ENCODE measurements around the gene SLC37A1.

The SLC37A1 gene

DNA sequence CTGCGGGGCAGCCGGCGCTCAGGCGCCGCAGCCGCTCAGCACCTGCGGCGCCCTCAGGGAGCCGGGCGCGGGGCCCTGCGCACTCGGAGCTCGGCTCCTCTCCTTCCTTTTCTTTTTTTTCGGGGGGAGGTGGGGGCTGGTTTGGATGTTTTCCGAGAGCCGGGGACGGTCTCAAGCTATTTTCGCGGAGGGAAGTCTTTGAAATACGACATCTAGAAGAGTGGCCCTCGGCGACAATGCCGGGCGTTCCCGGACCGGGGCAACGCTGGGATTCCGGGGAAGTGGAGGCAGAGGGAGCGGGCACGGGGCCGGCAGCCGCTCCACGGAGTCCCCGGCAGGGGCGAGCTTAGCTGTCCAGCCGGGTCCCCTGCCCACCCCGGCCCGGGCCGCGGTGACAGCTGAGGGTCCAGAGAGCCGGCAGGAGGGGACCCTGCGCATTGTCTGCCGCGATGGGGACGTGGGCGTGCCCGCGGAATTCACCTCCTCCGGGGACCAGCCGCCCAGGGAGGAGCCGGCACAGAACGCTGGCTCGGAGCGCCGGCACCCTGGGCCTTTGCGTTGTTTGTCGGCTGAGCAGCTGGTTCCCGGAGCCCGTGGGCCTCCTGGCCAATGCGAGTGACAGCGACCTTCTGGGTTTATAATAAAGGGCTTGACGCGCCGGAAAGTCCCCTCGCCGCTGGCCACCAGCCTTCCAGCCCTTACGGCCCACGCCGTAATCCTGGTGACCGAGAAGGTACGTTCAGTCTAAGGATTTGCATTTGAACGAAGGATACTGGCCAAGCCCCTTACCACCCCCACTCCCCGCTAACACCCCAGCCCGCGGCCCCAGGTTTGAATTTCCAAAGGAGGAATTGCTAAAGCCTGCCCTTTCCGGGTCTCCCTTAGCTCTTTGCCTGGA lies 582 bp downstream of the SLC37A1 start (continued):
- TF ChIP-seq, protein P1, sequence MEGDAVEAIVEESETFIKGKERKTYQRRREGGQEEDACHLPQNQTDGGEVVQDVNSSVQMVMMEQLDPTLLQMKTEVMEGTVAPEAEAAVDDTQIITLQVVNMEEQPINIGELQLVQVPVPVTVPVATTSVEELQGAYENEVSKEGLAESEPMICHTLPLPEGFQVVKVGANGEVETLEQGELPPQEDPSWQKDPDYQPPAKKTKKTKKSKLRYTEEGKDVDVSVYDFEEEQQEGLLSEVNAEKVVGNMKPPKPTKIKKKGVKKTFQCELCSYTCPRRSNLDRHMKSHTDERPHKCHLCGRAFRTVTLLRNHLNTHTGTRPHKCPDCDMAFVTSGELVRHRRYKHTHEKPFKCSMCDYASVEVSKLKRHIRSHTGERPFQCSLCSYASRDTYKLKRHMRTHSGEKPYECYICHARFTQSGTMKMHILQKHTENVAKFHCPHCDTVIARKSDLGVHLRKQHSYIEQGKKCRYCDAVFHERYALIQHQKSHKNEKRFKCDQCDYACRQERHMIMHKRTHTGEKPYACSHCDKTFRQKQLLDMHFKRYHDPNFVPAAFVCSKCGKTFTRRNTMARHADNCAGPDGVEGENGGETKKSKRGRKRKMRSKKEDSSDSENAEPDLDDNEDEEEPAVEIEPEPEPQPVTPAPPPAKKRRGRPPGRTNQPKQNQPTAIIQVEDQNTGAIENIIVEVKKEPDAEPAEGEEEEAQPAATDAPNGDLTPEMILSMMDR (tag by site-specific recombination; IDR thresholded peaks at IDR 0.05), result no peak
- peak; percentile 95 for TF ChIP-seq ZNF223 (tag by site-specific recombination; IDR thresholded peaks at IDR 0.05)
- peak; percentile 36; the same call in 1 of the 2 replicates for TF ChIP-seq ZFP37 (tag by site-specific recombination; IDR thresholded peaks at IDR 0.05)
- TF ChIP-seq ZNF423 (tag by site-specific recombination; IDR thresholded peaks at IDR 0.05), result 0 out of 2 replicates have a peak, but pooled peaks have one; percentile 58
- TF ChIP-seq KLF8 (tag by site-specific recombination; IDR thresholded peaks at IDR 0.05), result peak; percentile 77; the same call in 1 of the 2 replicates
- TF ChIP-seq RBAK (tag by site-specific recombination; IDR thresholded peaks at IDR 0.05), result no peak
- TF ChIP-seq ZEB2 (tag by site-specific recombination; IDR thresholded peaks at IDR 0.05), result peak; percentile 53; the same call in 1 of the 2 replicates
- TF ChIP-seq, protein P2, sequence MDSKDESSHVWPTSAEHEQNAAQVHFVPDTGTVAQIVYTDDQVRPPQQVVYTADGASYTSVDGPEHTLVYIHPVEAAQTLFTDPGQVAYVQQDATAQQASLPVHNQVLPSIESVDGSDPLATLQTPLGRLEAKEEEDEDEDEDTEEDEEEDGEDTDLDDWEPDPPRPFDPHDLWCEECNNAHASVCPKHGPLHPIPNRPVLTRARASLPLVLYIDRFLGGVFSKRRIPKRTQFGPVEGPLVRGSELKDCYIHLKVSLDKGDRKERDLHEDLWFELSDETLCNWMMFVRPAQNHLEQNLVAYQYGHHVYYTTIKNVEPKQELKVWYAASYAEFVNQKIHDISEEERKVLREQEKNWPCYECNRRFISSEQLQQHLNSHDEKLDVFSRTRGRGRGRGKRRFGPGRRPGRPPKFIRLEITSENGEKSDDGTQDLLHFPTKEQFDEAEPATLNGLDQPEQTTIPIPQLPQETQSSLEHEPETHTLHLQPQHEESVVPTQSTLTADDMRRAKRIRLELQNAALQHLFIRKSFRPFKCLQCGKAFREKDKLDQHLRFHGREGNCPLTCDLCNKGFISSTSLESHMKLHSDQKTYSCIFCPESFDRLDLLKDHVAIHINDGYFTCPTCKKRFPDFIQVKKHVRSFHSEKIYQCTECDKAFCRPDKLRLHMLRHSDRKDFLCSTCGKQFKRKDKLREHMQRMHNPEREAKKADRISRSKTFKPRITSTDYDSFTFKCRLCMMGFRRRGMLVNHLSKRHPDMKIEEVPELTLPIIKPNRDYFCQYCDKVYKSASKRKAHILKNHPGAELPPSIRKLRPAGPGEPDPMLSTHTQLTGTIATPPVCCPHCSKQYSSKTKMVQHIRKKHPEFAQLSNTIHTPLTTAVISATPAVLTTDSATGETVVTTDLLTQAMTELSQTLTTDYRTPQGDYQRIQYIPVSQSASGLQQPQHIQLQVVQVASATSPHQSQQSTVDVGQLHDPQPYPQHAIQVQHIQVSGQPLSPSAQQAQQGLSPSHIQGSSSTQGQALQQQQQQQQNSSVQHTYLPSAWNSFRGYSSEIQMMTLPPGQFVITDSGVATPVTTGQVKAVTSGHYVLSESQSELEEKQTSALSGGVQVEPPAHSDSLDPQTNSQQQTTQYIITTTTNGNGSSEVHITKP (tag by site-specific recombination; IDR thresholded peaks at IDR 0.05), result peak; percentile 87
- 0 out of 2 replicates have a peak, but pooled peaks have one; percentile 29 for TF ChIP-seq ZNF2 (tag by site-specific recombination; IDR thresholded peaks at IDR 0.05)
- TF ChIP-seq SP2 (tag by site-specific recombination; IDR thresholded peaks at IDR 0.05), result peak; percentile 38
- TF ChIP-seq, protein P3, sequence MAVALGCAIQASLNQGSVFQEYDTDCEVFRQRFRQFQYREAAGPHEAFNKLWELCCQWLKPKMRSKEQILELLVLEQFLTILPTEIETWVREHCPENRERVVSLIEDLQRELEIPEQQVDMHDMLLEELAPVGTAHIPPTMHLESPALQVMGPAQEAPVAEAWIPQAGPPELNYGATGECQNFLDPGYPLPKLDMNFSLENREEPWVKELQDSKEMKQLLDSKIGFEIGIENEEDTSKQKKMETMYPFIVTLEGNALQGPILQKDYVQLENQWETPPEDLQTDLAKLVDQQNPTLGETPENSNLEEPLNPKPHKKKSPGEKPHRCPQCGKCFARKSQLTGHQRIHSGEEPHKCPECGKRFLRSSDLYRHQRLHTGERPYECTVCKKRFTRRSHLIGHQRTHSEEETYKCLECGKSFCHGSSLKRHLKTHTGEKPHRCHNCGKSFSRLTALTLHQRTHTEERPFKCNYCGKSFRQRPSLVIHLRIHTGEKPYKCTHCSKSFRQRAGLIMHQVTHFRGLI (tag by site-specific recombination; IDR thresholded peaks at IDR 0.05), result peak; percentile 62; the same call in 1 of the 2 replicates
- TF ChIP-seq ZNF391 (tag by site-specific recombination; IDR thresholded peaks at IDR 0.05; ENCODE audit: borderline replicate concordance, low read depth), result no peak
- peak; percentile 85 for TF ChIP-seq ZFHX2 (tag by site-specific recombination; conservative IDR thresholded peaks at IDR 0.05)

DNA sequence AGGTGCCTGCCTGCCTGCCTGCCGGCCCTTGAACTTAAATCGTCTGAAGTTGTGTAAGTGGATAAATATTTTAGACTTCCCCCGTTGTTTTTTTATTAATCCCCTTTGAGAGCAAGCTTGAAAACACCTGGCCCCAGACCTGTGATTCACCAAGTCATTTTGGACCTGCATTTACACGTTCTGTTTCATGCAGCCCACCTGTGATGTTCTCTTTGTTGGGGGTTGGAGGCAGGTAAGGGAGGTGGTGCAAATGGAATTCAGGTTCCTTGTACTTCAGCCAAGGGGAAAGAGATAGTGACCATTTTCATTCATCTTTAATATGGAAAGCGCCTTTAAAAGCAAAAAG lies 1.2 kb downstream of the SLC37A1 start:
- POLR2A ChIA-PET, result interaction anchor here (1.0 kb wide), 1 partner anchor 46 kb away, joined by 3 read pairs; no protein-coding TSS in a partner anchor
- Histone ChIP-seq H3K36me3 (ENCODE audit: control insufficient read depth in 2 of 2, insufficient read depth in 1 of 2, low read length in 2 of 2) (peaks cover 0 to 17% of the 10 kb centered on the region in 2 experiments; a peak in 2 of 3 replicates), H3K4me3 (ENCODE audit: low read depth, low read length) (peak overlapping the region; percentile 63), H3K4me1 (ENCODE audit: control insufficient read depth, insufficient read depth, low read length) (peaks cover 16% of the 10 kb centered on the region), H3K27ac (ENCODE audit: extremely low read depth, low read depth, low read length) (peak overlapping the region; percentile 61; the same call in 1 of the 2 replicates), H3K9me3 (ENCODE audit: control insufficient read depth, insufficient read depth, low read depth, low read length) (no peaks in the 10 kb centered on the region)
- CTCF ChIA-PET, result interaction anchor here (0.5 to 1.7 kb wide), 2 partner anchors 9 to 423 kb away, joined by 4 to 5 read pairs; no protein-coding TSS in a partner anchor
- TF ChIP-seq ZBTB7A (tag by site-specific recombination; IDR thresholded peaks at IDR 0.05; ENCODE audit: low read depth), result no peak
- TF ChIP-seq ZNF335 (tag by site-specific recombination; conservative IDR thresholded peaks at IDR 0.05), result peak; percentile 87
- no peak for TF ChIP-seq ZNF677 (tag by site-specific recombination; IDR thresholded peaks at IDR 0.05)
